GM18909 (cell line): Measurements from ENCODE around the gene ZPLD1.
A peak's percentile ranks its signal among the peaks of the same experiment; 100 is the strongest.

Experiments used
- ATAC-seq: cut with Tn5 transposase; IDR thresholded peaks from one replicate; pipeline ENCODE4 v1.9.1; 2021; ENCODE audit warnings: mild to moderate bottlenecking; ENCODE audit not compliant: unreplicated experiment, poor library complexity

ZPLD1 gene

GRCh38 chr3:102521246-102521645 is 86.4 kb downstream of the ZPLD1 start:
- no peak for ATAC-seq

GRCh38 chr3:102525624-102526023 is 90.8 kb downstream of the ZPLD1 start:
- peak; percentile 78 for ATAC-seq

GRCh38 chr3:102526865-102527264 is 92.0 kb downstream of the ZPLD1 start:
- no peak for ATAC-seq

- no peak for ATAC-seq
These were observed 93.9 kb downstream of the ZPLD1 start for GRCh38 chr3:102528727-102529126.
